Head of caudate nucleus (tissue), 42 donors: Measurements from ENCODE around the gene RAD51AP1.

Experiments
- DNase-seq, 42 donors: peaks; one replicate each; pipeline versions ENCODE4 v3.0.0 to v3.0.0-alpha.2; 2020 to 2021; ENCODE audit warnings: mixed read lengths in 7 of 42
- intact Hi-C: fragments of 100-400 bp; cut with DNase I; formaldehyde crosslinking; loops from one replicate; pipeline ENCODE4 v1.15.0; 2022

RAD51AP1 gene

GRCh38 chr12:4584281-4584680 is 45.6 kb downstream of the RAD51AP1 start:
- DNase-seq = no peak
- intact Hi-C loops = no loop called here

DNA sequence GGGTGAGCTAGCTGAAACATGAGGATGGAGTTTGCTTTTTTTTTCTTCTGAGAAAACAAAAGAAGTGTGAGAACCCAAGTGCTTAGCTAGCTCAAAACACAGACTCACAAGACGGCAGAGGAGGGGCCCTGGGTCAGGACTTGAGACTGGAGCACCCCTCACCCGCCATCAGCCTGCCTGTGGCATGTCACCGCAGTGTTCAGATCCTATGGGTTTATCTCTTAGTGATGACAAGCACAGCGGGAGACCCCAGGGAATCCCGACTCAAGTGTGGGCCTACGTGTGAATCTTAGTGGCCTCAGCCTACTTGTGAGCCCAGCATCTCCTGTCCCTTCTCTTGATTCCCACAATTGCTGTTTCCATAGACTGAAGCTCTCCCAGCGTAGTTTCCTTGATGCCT is 46.2 kb downstream of the RAD51AP1 start:
- intact Hi-C loops = no loop called here
- no peak for DNase-seq

GRCh38 chr12:4586500-4586899 is 47.8 kb downstream of the RAD51AP1 start:
- intact Hi-C loops = no loop called here
- DNase-seq = no peak

- no peak for DNase-seq
- intact Hi-C loops = no loop called here
Measured at GRCh38 chr12:4587108-4587507, 48.4 kb downstream of the RAD51AP1 start.

- intact Hi-C loops = no loop called here
- no peak for DNase-seq
Measured at GRCh38 chr12:4588916-4589315, 50.2 kb downstream of the RAD51AP1 start.

DNA sequence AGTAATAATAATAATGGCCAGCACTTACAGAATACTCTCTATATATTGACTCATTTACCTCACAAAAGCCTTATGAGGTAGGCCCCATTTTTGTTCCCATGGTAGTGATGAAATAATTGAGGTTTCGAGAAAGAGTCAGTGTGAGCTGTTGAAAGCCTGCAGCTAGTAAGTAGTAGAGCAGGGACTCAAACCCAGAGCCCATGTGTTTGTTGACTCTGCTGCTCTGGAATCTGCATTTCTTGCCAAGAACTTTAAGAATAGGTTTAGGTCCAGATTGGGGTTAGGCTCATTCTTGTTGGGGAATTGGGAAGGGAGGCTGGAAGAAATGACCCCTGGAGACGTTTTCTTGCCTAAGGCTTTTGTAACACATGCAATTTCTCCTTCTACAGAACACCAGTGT is 51.3 kb downstream of the RAD51AP1 start:
- intact Hi-C loops = no loop called here
- DNase-seq = no peak

- DNase-seq = no peak
- intact Hi-C loops = no loop called here
Measured at GRCh38 chr12:4591180-4591687, 52.5 kb downstream of the RAD51AP1 start.

DNA sequence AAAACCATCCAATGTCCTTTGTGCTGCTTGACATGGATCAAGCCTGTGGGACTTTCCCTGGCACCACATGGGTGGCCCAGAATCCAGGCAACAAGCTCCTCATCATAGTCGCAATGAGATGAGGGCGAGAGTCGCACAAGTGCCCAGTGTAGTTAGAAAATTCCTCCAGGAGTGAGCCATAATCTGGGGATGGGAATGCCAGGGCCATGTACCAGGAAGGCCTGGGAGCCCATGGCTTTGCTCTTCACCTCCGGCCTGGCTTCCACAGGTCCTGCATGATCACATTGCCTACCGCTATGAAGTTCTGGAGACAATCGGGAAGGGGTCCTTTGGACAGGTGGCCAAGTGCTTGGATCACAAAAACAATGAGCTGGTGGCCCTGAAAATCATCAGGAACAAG is 57.2 kb downstream of the RAD51AP1 start:
- intact Hi-C loops = no loop called here
- DNase-seq = no peak

GRCh38 chr12:4603421-4603820 is 64.7 kb downstream of the RAD51AP1 start:
- no peak for DNase-seq
- intact Hi-C loops = loop anchor here (10.0 kb wide), 1 partner anchor 151 kb away; no protein-coding TSS in a partner anchor

- intact Hi-C loops = loop anchor here (10.0 kb wide), 1 partner anchor 151 kb away; no protein-coding TSS in a partner anchor
- DNase-seq = no peak
Measured at GRCh38 chr12:4603946-4604345, 65.3 kb downstream of the RAD51AP1 start.

GRCh38 chr12:4604684-4605193 is 66.0 kb downstream of the RAD51AP1 start:
- intact Hi-C loops = loop anchor here (10.0 kb wide), 1 partner anchor 150 kb away; no protein-coding TSS in a partner anchor
- DNase-seq = peak; percentile 72 to 95 (median 85)

DNA sequence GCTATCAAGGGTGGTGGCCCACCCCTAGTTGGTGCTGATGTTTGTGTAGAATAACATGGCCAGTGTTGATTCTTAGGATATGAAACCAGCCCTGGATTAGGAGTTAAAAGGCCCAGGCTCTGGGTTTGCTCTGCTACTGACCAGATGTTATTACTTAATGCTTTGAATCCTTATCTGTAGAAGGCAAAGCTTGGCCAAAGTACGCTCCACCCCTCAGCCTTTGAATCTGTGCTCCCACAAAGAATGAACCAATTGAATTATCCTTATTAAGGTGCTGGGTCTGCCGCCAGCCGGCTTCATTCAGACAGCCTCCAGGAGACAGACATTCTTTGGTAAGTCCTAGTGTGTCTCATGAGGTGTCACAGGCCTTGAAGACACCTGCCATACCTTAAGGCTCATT is 68.4 kb downstream of the RAD51AP1 start:
- no peak for DNase-seq
- intact Hi-C loops = loop anchor here (10.0 kb wide), 1 partner anchor 148 kb away; no protein-coding TSS in a partner anchor

- no peak for DNase-seq
- intact Hi-C loops = loop anchor here (10.0 kb wide), 1 partner anchor 146 kb away; no protein-coding TSS in a partner anchor
Measured at GRCh38 chr12:4609071-4609470, 70.4 kb downstream of the RAD51AP1 start.
